Esophagus muscularis mucosa (tissue), 4 donors: Measurements from ENCODE around the gene DIPK1A.

Source experiments
- CTCF ChIP-seq, 3 experiments: fragments of 200-600 bp in 2 of 3; fragments of 450-650 bp in 1 of 3; sonication (generic) in 2 of 3; IDR thresholded peaks; one replicate each; pipeline ENCODE4 v1.5.1; 2017 to 2019; ENCODE audit warnings: antibody characterized with exemption in 3 of 3, mild to moderate bottlenecking in 2 of 3, moderate library complexity in 1 of 3
- EP300 ChIP-seq: sonication (generic); formaldehyde crosslinking; IDR thresholded peaks from one replicate; pipeline ENCODE4 v1.6.1; 2017; ENCODE audit warnings: antibody characterized with exemption
- POLR2A ChIP-seq: fragments of 450-650 bp; IDR thresholded peaks from one replicate; pipeline ENCODE4 v1.6.1; 2017; ENCODE audit warnings: antibody characterized with exemption, moderate library complexity, mild to moderate bottlenecking, low read depth
- POLR2AphosphoS5 ChIP-seq, 2 donors: sonication (generic); formaldehyde crosslinking; IDR thresholded peaks; one replicate each; pipeline ENCODE4 v1.6.1; 2017; ENCODE audit warnings: antibody characterized with exemption in 2 of 2

GRCh38 chr1:92804721-92805201, 156.5 kb downstream of the DIPK1A start:
- TF ChIP-seq CTCF (IDR thresholded peaks at IDR 0.05) (no peak), POLR2A (no peak), EP300 (no peak), POLR2AphosphoS5 (IDR thresholded peaks at IDR 0.05) (no peak)
